VCaP (cell line): ENCODE results near the gene INHBE.
A peak's percentile ranks its signal among the peaks of the same experiment; 100 is the strongest.

Source experiments
- H3K27ac ChIP-seq: fragments of 450-650 bp; 2 replicates; pipeline ENCODE4 v1.5.1; 2017
- TF ChIP-seq, protein P1 (sequence below): fragments of 450-650 bp; conservative IDR thresholded peaks from 2 replicates; pipeline ENCODE4 v1.5.1; 2017; ENCODE audit warnings: mild to moderate bottlenecking, moderate library complexity

Gene INHBE

DNA sequence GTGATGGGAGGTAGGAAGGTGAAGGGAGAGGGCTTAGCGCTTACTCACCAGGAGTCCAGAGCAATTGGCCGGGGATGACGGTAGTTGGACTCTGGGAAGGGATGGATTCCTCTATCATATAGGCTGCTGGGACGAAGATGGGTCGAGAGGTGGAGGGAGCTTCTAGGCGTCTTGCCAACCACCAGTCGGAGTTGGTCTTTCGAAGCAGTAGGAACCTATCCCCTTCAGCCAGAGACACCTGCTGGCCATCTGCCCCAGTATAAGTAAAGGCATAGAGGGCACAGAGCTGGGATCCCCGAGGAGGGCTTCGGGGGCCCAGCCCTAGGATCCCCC, 23.9 kb downstream of the INHBE start:
- TF ChIP-seq, protein P1, sequence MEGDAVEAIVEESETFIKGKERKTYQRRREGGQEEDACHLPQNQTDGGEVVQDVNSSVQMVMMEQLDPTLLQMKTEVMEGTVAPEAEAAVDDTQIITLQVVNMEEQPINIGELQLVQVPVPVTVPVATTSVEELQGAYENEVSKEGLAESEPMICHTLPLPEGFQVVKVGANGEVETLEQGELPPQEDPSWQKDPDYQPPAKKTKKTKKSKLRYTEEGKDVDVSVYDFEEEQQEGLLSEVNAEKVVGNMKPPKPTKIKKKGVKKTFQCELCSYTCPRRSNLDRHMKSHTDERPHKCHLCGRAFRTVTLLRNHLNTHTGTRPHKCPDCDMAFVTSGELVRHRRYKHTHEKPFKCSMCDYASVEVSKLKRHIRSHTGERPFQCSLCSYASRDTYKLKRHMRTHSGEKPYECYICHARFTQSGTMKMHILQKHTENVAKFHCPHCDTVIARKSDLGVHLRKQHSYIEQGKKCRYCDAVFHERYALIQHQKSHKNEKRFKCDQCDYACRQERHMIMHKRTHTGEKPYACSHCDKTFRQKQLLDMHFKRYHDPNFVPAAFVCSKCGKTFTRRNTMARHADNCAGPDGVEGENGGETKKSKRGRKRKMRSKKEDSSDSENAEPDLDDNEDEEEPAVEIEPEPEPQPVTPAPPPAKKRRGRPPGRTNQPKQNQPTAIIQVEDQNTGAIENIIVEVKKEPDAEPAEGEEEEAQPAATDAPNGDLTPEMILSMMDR, result no peak
- no peak overlapping the region for H3K27ac ChIP-seq

DNA sequence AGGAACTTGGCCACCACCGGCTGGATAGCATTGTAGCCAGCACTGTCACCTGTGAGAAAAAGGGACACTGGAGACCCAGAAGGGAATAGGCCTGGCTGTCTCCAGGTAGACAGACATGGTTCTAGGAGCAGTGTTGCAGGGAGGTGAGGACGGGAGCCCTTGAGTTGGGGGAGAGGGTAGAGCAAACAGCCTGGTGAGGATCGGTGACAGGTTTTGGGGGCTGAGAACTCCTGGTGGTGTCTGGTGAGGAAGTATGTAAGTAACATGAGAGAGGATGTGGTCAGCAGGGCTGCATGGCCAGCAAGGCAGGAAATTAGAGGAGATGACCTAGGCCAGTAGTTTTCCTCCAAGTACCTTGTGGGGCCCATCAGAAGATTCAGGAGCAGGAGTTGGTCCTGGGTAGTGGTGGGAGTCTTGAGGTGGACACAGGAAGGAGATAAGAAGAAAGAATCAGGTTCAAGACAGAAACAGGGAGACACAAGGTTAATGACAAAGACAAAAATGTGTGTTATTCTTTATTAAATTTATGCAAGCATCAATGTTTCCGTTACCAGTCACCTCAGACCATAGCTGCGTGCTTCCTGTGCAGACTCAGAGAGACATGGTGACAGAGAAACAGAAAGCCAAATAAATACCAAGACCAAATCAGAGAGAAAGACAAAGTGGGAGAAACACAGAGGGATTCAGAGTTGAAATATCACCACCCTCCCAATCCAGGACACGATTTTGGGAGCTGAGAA, 24.4 kb downstream of the INHBE start, which contains the start of gene ARHGAP9:
TSS of gene ARHGAP9 (minus strand) at position 491 of the 740 bp plus-strand sequence. CDS start at position 31, 460 bp downstream.
- TF ChIP-seq, protein P1, result no peak
- no peak within 1 kb of the TSS for H3K27ac ChIP-seq

DNA sequence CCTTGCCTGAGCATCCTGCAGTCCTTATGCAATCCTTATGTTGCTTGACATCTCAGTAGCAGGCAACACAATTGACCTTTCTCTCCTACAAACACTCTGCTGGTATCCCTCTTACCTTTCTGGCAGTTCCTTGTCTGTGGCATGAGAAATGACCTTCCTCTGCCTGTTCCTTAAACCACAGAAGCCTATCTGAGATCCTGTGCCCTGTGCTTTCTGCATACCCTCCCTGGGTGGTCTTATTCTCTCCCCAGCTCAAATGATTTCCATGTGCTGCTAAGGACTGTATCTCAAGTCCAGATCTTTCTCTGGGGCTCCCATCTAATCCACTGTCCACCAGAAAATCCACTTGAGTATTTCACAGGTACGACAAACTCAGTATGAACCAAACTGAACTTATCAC, 26.6 kb downstream of the INHBE start:
- TF ChIP-seq, protein P1, result no peak
- no peak overlapping the region for H3K27ac ChIP-seq

DNA sequence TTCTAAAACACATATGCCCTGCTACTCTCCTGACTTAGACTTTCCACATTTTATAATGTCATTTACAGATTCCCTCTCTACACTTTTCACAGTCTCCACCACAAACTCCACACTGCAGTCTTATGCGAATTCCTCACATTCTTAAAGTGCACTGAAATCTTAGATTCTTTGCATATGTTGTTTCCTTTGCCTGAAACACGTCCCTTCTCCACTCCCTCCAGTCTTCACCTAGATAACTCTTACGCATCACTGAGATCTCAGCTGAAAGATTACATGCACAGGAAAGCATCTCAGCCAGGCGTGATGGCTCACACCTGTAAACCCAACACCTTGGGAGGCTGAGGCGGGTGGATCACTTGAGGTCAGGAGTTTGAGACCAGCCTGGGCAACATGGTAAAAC, 28.4 kb downstream of the INHBE start:
- TF ChIP-seq, protein P1, result no peak
- H3K27ac ChIP-seq, result no peak overlapping the region

DNA sequence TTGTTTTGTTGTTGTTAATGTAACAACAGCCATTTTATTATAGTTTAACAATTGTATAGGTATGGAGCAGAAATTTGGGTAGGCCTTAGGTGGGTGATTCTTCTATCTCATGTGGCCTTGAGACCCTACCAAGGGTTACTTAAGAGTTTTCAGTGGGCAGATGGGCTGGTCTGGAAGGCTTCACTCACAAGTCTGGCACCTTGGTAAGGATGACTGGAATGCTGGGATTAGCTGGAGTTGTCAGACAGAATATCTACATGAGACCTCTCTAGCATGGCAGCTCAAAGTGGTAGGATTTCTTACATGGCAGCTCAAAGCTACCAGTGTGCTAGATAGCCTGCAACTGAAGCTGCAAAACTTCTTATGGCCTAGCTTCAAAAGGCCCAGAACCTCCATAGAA, 30.6 kb downstream of the INHBE start:
- no peak overlapping the region for H3K27ac ChIP-seq
- TF ChIP-seq, protein P1, result no peak

DNA sequence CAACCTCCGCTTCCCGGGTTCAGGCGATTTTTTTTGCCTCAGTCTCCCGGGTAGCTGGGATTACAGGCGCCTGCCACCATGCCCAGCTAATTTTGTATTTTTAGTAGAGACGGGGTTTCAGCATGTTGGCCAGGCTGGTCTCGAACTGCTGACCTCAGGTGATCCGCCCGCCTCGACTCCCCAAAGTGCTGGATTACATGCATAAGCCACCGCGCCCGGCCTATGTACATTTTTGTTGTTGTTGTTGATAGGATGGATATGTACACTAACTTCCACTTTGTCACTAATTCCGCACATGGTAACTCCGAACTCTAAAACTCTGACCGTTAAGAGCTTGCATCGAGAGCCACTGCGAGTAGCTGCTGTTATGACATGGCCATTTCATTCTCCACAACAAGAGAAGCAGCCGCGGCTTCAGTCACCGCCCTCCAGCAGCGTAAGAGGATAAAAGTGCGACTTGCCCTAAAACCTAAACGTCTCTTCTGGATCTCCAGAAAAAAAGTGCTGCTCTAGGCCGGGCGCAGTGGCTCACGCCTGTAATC, 32.0 kb downstream of the INHBE start:
- peak overlapping the region; percentile 87 for H3K27ac ChIP-seq
- TF ChIP-seq, protein P1, result no peak

DNA sequence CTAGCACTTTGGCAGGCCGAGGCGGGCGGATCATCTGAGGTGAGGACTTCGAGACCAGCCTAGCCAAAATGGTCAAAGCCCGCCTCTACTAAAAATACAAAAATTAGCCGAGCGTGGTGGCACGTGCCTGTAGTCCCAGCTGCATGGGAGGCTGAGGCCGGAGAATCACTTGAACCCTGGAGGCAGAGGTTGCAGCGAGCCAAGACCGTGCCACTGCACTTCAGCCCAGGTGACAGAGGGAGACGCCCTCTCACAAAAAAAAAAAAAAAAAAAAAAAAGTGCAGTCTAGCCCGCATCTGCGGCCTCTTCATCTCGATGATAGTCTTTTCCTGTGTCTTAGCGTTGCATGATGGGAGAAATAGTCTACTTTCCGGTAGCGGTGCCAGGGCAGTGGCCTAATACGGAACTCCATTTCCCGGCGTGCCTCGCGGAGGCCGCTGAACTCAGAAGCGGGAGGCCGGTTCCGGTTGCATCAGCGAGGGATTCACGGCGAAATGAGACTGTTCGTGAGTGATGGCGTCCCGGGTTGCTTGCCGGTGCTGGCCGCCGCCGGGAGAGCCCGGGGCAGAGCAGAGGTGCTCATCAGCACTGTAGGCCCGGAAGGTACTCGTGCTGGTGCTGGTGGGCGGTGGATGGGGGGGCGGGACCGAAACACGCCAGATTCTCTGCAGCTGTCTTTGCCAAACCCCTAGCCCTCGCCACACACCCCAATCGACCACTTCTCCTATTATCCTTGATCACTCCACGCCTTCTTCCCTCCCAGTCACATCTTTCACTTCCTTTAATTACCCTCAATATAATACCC, 32.7 kb downstream of the INHBE start, which contains the start of gene MARS1:
TSS of gene MARS1 (plus strand) at position 472 of the 805 bp plus-strand sequence. CDS start at position 495, 23 bp downstream.
- H3K27ac ChIP-seq, result peak within 1 kb of the TSS; percentile 87
- TF ChIP-seq, protein P1, result peak; percentile 58
